Eye (tissue), 1 donor: Measurements from ENCODE around the gene SHISA8.

Experiments
- DNase-seq: peaks from one replicate; pipeline ENCODE4 v3.0.0-alpha.2; 2015

Gene SHISA8

GRCh38 chr22:41933411-41934177 lies 18.7 kb upstream of the SHISA8 start:
- DNase-seq = no peak

DNA sequence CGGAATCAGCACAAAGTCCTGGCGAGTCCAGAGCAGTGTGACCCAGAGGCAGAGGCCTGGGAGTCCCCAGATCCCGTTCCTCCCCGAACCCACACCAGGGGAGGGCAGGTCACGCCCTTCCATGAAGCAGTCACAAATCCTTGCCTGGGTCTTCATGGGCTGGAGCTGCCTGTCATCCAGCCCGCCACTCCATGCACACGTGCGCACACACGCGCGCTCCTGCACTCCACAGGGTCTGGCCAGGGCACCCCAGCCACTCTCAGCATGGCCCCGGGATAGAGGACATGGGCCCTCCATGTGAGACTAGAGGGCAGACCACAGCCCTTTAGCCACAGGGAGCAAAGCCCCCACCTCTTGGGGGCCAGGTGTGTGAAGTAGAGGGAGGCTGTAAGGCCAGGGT lies 17.5 kb upstream of the SHISA8 start:
- DNase-seq = no peak

GRCh38 chr22:41931701-41932269 lies 16.9 kb upstream of the SHISA8 start:
- DNase-seq = no peak

DNA sequence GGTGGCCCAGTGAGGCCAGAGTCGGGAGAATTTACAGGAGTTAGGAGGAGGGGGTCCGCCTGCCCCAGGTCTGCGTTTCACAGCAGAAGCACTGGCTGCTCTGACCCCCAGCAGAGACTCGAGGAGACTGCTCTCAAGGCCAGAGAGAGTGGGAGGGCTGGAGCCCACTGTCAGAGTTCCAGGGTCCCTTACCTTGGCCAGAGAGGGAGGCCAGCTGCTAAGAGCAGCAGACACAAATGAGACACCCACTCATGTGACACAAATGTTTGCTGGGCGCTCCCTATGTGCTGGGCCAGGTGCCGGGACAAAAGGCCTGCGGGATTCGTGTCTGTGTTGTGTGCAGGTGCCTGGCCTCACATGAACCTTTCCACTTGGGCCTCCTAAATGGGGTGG lies 14.5 kb upstream of the SHISA8 start:
- DNase-seq = no peak

- DNase-seq = no peak
Observed at GRCh38 chr22:41928593-41929417, 13.9 kb upstream of the SHISA8 start.

DNA sequence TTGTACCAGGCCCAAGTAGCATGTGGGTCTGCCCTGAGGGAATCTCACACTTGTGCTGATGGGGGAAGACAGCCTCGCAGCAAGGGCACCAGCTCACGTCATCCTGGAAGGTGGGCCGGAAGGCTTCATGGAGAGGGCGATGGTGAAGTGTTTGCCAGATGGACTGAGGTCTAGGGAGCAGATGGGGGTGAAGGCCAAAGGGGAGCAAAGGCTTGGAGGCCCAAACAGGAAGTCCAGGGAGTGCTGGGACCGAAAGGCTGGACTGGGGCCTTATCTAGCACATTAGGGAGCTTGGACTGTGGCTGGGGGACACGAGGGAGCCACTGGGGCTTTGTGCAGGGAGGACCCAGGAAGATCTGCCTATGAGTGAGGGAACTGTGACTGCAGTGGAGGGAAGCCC lies 12.9 kb upstream of the SHISA8 start:
- no peak for DNase-seq

DNA sequence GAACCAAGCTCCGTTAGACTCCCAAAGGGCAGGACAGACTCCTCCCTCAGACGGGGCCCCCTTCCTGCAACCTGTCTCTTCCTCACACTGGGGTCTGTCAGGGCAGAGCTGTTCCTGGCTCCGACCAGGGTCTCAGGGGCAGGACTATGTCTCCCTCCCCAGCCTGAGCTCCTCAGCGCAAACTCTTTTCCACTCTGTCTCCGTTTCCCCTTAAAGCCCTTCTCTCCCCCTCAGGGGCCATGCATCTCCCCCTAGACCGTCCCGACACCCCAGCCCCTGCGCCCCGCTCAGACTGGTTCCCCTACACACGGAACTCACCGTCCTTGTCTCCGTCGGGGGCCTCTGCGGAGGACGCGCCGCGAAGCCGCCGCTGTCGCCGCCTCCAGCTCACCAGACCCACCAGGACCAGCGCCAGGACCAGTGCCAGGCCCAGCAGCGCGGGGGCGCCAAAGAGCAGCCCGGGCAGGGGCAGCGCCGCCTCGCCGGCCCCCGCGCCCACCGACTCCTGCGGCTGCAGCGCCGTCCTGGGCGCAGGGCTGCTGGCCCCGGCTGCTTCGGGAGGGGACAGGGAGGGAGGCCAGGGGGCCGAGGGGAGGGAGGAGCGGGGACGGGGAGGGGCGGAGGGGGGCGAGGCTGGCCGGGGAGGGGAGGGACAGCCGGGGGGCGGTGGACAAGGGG lies 11.0 kb upstream of the SHISA8 start:
- DNase-seq = peak; percentile 73

DNA sequence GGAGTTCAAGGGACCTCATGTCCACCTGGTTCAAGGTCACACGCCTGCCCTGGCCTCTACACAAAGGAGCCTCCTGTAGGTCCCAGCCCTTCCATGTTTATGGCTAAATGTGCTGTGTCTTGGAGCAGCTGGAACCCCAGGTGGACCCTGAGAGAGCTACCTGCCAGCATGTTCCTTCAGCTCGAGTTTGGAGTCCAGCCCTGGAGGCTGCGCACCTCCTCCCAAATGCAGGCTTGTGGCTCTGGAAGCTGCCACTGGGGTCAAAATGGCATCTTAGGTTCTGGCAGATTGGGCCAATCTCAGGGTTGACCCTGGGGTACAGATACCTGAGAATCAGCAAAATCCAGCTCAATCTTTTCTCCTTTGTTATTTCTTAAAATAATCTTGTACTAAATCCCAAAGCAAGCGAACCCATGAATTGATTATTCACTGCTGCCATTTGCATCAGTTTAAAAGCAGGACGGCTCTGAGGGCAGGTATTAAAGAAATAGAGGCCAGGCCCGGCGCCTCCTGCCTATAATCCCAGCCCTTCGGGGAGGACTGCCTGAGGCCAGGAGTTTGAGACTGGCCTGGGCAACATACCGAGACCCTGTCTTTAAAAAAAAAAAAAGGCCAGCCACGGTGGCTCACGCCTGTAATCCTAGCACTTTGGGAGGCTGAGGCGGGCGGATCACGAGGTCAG lies 8.9 kb upstream of the SHISA8 start:
- no peak for DNase-seq

DNA sequence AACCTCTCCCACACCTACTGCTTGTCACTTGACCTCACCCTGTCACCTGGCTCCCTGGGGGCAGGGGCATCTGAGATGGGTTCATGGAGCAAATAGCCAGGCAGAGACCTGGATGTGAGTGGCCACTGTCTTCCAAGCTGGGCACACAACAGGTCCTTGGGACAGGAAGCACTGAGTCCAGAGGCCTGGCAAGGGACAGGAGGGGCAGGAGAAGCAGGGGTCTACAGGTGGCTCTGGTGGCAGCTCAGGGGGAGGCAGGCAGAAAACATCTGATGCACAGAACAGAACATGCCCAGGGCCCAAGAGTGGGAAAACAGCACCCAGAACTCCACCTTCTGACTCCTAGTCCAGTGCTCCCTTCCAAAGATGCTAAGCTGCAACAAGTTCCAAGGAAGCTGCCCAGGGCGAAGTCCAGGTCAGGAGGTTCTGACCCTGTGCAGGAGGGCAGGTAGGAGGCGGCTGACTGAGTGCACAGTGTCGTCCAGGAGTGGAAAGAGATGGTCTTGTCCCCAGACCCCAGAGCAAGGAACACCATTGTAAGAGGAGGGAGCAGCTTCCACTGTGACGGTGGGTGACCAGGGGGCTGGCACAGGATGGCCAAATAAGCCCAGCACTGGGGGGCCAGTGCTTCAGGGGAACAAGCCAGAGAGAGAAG lies 8.2 kb upstream of the SHISA8 start:
- no peak for DNase-seq

DNA sequence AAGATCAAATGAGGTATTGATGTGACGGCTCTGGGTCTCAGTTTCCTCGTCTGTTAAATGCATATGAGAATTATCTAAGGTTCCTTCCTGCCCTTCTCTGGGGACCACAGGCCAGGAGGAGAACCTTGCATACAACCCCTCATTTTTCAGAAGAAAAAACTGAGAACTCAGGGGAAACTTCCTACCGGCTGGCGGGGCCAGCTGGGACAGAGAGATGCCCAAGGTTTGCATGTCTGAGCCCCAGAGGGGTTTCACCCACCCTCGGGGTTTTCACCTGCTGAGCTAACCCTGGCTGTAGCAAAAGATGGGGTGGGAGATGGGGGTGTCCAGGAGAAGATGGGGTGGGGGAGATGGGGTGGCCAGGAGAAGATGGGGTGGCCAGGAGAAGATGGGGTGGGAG lies 7.5 kb upstream of the SHISA8 start:
- DNase-seq = no peak

GRCh38 chr22:41920271-41920976 lies 5.5 kb upstream of the SHISA8 start:
- DNase-seq = no peak

GRCh38 chr22:41919357-41920224 lies 4.7 kb upstream of the SHISA8 start:
- DNase-seq = peak; percentile 70

DNA sequence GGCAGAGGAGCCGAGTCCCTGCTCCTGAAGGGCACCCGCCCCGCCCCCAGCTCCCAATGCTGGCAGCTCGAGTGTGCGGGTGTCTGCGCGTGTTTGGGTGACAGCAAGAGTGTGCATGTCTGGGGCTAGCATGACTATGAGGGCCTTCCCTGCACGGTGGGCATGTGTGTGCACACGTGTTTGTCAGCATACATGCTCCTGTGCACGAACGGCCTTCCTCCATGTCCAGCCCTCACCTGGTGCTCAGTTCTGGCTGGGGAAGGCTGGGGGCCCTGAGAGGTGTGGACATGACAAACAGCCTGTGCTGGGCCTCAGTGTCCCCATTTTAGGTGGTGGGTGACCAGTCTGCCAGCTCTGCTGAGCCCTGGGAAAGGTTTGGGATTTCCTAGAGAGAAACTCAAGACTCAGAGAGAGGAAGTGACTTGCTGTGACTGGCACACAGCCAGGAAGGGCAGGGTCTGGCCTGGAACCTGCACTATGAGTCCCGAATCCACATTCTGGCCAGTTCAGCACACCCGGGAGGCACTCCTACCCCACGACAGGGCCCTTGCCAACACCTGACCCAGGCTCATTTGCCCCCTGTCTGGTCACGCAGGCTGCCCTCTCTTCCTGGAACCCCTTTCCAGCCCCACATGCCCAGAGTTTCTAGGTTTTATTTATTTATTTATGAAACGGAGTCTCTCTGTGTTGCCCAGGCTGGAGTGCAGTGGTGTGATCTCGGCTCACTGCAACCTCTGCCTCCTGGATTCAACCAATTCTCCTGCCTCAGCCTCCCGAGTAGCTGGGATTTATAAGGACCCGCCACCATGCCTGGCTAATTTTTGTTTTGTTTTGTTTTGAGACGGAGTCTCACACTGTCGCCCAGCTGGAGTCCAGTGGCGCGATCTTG lies 3.3 kb upstream of the SHISA8 start:
- peak; percentile 49 for DNase-seq

DNA sequence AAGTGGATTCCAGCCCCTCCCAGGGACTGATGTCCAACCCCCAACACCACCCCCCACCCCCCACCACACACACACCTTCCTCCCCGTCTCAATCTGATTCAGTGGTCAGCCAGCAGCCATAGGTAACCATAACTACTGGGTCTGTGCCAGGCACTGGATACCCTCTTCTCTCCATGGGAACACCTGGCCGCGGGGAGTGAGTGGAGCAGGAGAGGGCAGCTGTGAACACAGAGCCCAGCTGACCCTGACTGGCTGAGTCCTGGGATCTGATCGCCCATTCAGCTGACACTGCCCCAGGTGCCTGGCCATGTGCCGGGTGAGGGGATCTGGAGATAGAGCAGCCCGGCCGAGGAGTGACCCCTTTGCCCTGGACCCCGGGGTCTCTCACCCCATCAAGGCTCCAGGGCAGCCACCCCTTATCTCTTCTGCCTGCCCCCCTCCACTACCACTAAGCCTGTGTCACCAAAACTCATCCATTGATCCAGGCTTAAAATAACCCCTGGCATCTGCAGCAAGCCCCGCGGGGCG lies 2.6 kb upstream of the SHISA8 start:
- DNase-seq = no peak

GRCh38 chr22:41916745-41917358 lies 2.0 kb upstream of the SHISA8 start:
- no peak for DNase-seq

DNA sequence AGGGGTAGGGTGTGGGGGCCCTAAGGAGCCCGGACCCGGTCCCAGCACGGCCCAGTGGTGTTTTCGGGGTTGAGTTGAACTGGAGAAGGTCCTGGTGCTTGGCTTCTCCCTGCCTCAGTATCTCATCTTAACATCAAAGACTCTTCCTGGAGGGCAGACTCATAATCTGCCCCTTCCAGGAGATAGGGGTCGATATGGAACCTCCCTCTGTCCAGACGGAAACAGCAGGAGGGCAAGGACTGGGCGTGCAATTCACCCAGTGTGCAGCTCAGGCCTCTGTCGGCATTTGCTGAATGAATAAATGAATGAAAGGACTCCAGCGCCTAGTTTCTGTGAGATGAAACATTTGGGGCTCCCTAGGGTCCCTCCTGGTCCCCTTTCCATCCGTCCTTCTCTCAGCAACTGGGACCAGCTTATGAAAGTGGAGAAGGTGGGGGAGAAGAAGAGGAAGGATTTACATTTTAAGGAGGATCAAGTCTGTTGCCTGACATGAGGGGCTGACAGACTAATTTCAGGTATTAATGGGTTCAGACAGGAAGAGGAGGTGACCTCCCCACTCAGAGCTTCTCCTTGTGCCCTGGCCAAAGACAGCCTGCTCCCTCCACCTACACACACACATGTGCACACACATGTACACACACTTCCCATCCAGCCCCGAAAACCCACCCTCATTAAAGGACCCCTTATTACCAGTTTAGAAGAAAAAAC lies 1.1 kb upstream of the SHISA8 start:
- DNase-seq = peak; percentile 33

DNA sequence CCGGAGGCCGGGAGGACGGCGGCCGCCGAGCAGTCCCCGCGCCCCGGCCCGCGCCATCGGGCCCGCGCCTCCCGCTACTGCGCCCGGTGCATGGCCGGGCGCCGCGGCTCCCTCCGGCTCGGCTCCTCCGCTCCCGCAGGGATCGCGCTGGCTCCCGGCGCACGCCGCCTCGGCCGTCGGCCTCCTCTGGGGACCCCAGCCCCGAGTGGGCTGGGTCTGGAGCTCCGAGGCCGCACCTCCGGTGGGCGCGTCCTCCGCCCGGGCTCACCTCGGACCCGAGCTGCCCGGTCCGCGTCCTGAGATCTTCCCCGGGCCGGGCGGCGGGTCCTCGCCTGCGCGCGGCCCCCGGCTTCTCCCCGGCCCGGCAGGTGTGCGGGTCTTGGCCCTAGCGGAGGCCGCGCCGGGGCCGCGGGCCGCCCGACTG lies 251 bp downstream of the SHISA8 start:
- no peak for DNase-seq
